Stomach smooth muscle (tissue), 2 donors: ENCODE data around the gene ZNF827.
"Not testable (repeated sequence)": the region's sequence is repeated elsewhere in the genome, so short reads cannot be mapped to it uniquely, and the experiment has no call there.

Experiments
- H3K27ac ChIP-seq: one replicate; pipeline ENCODE4 v1.7.0; 2013; ENCODE audit warnings: mild to moderate bottlenecking, low read length, inconsistent platforms
- H3K27me3 ChIP-seq, 2 donors: one replicate each; pipeline ENCODE4 v1.7.0; 2013; ENCODE audit warnings: low read length in 2 of 2; ENCODE audit not compliant: insufficient read depth in 2 of 2, control insufficient read depth in 1 of 2
- H3K36me3 ChIP-seq, 2 donors: one replicate each; pipeline ENCODE4 v1.7.0; 2013; ENCODE audit warnings: low read length in 2 of 2; ENCODE audit not compliant: control insufficient read depth in 2 of 2, insufficient read depth in 2 of 2
- H3K4me1 ChIP-seq: one replicate; pipeline ENCODE4 v1.7.0; 2013; ENCODE audit warnings: low read length; ENCODE audit not compliant: control insufficient read depth, insufficient read depth
- H3K4me3 ChIP-seq, 2 donors: one replicate each; pipeline ENCODE4 v1.7.0; 2013; ENCODE audit warnings: low read length in 2 of 2
- H3K9ac ChIP-seq, 2 donors: one replicate each; pipeline ENCODE4 v1.7.0; 2013; ENCODE audit warnings: low read length in 2 of 2, mild to moderate bottlenecking in 1 of 2
- H3K9me3 ChIP-seq, 2 donors: one replicate each; pipeline ENCODE4 v1.7.0; 2013; ENCODE audit warnings: low read length in 2 of 2; ENCODE audit not compliant: control insufficient read depth in 2 of 2
- donor health status: healthy.
- donor health status: Pancreatic carcinoma.

The ZNF827 gene

GRCh38 chr4:145843639-145844038, 95.0 kb downstream of the ZNF827 start:
- Histone ChIP-seq H3K27me3 (no peaks in the 10 kb centered on the region), H3K27ac (no peak overlapping the region), H3K9me3 (no peaks in the 10 kb centered on the region), H3K4me3 (no peak overlapping the region), H3K36me3 (peaks cover 0 to 10% of the 10 kb centered on the region in 2 donors), H3K4me1 (no peaks in the 10 kb centered on the region), H3K9ac (no peak overlapping the region)

DNA sequence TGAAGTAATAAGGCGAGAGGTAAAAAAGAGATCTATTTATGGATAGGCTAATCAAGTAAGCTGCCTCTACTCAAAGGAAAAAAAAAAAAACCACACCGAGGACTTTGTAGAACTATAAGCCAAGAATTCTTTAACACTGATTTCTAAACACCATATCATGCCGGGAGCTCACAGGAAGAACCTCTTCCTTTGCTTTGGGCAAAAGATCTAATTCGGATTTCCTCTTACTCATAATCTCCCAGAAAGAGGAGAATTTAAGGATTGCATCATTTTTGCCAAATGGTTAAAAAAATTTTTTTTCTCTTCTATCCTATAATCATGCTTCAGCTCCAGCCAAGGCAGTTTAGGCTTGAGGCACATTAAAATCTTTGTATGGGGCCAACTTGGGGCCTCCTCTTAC, 95.5 kb downstream of the ZNF827 start:
- no peak overlapping the region for H3K27ac ChIP-seq
- no peaks in the 10 kb centered on the region for H3K9me3 ChIP-seq
- no peak overlapping the region for H3K9ac ChIP-seq
- H3K36me3 ChIP-seq = peaks cover 0 to 10% of the 10 kb centered on the region in 2 donors
- H3K4me1 ChIP-seq = no peaks in the 10 kb centered on the region
- H3K4me3 ChIP-seq = no peak overlapping the region
- H3K27me3 ChIP-seq = no peaks in the 10 kb centered on the region

GRCh38 chr4:145842224-145842887, 96.3 kb downstream of the ZNF827 start:
- peaks cover 0 to 10% of the 10 kb centered on the region in 2 donors for H3K36me3 ChIP-seq
- no peak overlapping the region for H3K4me3 ChIP-seq
- no peak overlapping the region for H3K9ac ChIP-seq
- no peaks in the 10 kb centered on the region for H3K27me3 ChIP-seq
- H3K4me1 ChIP-seq = no peaks in the 10 kb centered on the region
- no peaks in the 10 kb centered on the region for H3K9me3 ChIP-seq
- H3K27ac ChIP-seq = no peak overlapping the region

DNA sequence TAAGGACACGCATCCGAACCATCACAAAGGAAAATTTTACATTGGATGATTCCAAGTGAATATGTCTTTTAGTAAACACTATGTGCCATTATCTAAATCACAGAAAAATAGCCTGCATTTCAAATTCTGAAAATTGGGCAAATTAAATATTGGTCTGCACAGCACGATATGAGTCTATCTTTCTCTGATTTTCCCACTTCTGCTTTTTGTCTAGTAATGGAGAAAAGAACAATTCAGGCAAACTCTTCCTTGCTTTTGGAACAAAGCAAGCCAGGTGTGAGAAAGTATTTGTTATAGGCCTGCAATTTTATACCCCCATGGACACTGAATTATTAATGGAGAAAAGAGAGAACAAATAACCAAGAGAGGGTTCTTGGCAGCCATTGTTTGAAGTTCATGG, 97.8 kb downstream of the ZNF827 start:
- H3K9me3 ChIP-seq = no peaks in the 10 kb centered on the region
- peaks cover 0 to 10% of the 10 kb centered on the region in 2 donors for H3K36me3 ChIP-seq
- no peaks in the 10 kb centered on the region for H3K27me3 ChIP-seq
- H3K9ac ChIP-seq = no peak overlapping the region
- H3K4me3 ChIP-seq = no peak overlapping the region
- H3K4me1 ChIP-seq = no peaks in the 10 kb centered on the region
- H3K27ac ChIP-seq = no peak overlapping the region

- Histone ChIP-seq H3K36me3 (peaks cover 0 to 5% of the 10 kb centered on the region in 2 donors), H3K27ac (no peak overlapping the region), H3K4me1 (no peaks in the 10 kb centered on the region), H3K9ac (no peak overlapping the region), H3K9me3 (no peaks in the 10 kb centered on the region), H3K4me3 (no peak overlapping the region), H3K27me3 (no peaks in the 10 kb centered on the region)
Measured at GRCh38 chr4:145840162-145840768, 98.4 kb downstream of the ZNF827 start.

GRCh38 chr4:145839151-145839550, 99.5 kb downstream of the ZNF827 start:
- H3K4me3 ChIP-seq = no peak overlapping the region
- no peaks in the 10 kb centered on the region for H3K27me3 ChIP-seq
- no peak overlapping the region for H3K9ac ChIP-seq
- H3K9me3 ChIP-seq = no peaks in the 10 kb centered on the region
- H3K4me1 ChIP-seq = no peaks in the 10 kb centered on the region
- no peak overlapping the region for H3K27ac ChIP-seq
- peaks cover 0 to 2% of the 10 kb centered on the region in 2 donors for H3K36me3 ChIP-seq

DNA sequence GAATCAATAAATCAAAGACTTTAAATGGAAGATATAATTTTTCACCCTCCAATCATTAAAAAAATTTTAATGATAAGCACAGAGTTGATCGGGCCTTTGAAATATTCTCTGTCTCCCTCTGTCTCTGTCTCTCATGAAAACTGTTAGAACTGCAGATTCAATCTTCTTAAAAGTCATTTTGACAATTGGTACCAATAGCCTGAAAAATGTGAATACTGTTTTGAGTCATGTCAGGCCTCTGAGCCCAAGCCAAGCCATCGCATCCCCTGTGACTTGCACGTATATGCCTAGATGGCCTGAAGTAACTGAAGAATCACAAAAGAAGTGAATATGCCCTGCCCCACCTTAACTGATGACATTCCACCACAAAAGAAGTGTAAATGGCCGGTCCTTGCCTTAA, 106.2 kb downstream of the ZNF827 start:
- not testable (repeated sequence) for H3K36me3 ChIP-seq, H3K9ac ChIP-seq, H3K4me1 ChIP-seq, H3K9me3 ChIP-seq, H3K4me3 ChIP-seq, H3K27me3 ChIP-seq, H3K27ac ChIP-seq

DNA sequence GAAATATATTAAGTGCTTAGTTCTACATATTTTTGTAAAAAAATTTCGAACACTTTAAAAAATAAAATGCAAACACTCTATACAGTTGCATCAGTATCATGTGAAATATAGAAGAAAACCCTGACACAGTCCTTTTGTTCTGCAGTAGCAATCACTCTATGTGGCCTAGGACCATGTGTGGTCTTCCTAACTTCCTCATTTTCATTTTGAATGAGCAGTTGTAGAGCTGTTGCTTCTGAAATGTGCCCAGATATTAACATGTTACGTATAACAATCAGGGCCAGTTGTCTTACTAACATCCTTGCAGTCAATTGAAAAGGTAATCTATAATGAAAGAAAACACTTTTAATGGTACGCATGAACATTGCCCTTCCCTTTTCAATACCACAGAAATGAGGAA, 107.9 kb downstream of the ZNF827 start:
- Histone ChIP-seq H3K4me3 (no peak overlapping the region), H3K27ac (no peak overlapping the region), H3K9me3 (no peaks in the 10 kb centered on the region), H3K9ac (no peak overlapping the region), H3K36me3 (peaks cover 0 to 8% of the 10 kb centered on the region in 2 donors), H3K4me1 (no peaks in the 10 kb centered on the region), H3K27me3 (no peaks in the 10 kb centered on the region)

DNA sequence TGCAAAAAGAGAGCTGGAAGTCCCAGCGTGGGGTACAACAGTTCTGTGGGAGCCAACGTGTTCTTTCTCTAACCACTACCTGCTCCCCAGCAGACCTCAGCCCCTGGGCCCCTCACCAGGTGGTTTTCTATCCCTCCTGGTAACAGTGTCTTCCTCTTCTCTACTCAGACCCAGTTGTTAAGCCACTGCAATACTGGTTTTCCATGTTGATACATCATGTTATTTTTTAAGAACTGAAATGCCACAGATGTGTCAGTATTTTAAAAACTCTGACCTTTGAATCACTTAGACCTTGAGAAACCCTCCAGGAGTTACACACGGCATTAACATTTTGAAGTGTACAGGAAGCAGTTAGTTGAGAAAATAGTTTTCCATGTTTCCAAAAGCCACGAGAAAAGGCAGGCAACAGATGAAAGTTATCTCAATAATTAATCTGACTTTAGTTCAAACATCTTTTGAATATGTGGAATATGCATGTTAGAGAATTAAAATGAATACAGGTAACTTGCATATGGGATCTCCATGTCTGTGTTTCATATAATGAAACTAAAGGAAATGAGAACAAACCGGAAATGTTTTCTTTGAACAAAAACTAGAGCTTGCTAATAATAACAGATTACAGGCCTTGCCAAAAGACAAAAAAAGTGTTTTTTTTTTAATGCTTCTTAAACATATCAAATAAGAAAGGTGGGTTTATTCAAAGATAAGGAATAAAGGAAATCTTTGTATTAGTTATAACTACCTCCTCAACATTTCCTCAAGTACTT, 108.8 kb downstream of the ZNF827 start:
- no peak overlapping the region for H3K4me3 ChIP-seq
- H3K27ac ChIP-seq = no peak overlapping the region

DNA sequence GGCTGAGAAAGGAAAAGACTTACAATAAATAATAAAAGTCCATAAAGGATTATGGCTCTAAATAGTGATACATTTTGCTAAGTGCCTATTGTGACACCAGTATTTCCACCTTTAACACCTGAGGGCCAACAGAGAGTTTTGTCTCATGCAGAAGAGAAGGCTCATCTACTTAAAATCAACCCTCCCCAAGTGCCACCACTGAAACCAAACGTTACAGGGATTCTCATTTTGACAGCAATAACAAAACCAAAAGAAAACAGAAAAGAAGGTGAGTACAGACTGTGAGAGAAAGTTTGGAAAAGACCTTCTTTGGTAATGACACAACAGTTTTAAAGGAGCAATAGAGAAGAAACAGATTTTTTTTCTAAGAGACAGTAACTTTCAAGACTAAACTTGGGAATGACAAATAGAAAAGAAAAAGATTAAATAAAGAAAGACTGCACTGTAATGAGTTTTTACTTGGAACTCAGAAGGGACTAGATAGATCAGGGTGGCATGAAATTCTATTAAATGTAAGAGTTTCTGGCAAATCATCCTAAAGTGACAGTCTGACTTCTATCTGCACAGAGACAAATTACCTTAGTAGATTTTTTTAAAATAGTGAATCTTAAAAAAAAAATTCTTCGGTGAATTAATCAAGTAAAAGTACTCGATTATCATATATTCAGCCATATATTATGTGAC, 109.7 kb downstream of the ZNF827 start:
- no peak overlapping the region for H3K27ac ChIP-seq
- peaks cover 2 to 13% of the 10 kb centered on the region in 2 donors for H3K36me3 ChIP-seq
- no peak overlapping the region for H3K4me3 ChIP-seq
- H3K9me3 ChIP-seq = no peaks in the 10 kb centered on the region
- no peak overlapping the region for H3K9ac ChIP-seq
- no peaks in the 10 kb centered on the region for H3K4me1 ChIP-seq
- H3K27me3 ChIP-seq = no peaks in the 10 kb centered on the region

More for the DNA sequence above, 108.8 kb downstream of the ZNF827 start:
- H3K36me3 ChIP-seq = peaks cover 2 to 13% of the 10 kb centered on the region in 2 donors
- no peaks in the 10 kb centered on the region for H3K4me1 ChIP-seq
- H3K9me3 ChIP-seq = no peaks in the 10 kb centered on the region
- no peaks in the 10 kb centered on the region for H3K27me3 ChIP-seq
- no peak overlapping the region for H3K9ac ChIP-seq
